DOHH2 (cell line): ENCODE data around the gene ARID5B.

Experiments
- H3F3A ChIP-seq: fragments of 200-600 bp; sonication (generic), shearing (Covaris generic); 2 replicates; pipeline ENCODE4 v1.6.0; 2016; ENCODE audit warnings: antibody characterized with exemption, mild to moderate bottlenecking; ENCODE audit not compliant: control insufficient read depth, insufficient read depth
- H3K27ac ChIP-seq: fragments of 200-600 bp; sonication (generic); 2 replicates; pipeline ENCODE4 v1.5.1; 2014; ENCODE audit warnings: low read depth, mild to moderate bottlenecking, low read length, moderate library complexity
- H3K27me3 ChIP-seq: fragments of 200-600 bp; sonication (generic); 2 replicates; pipeline ENCODE4 v1.6.1; 2014; ENCODE audit warnings: mild to moderate bottlenecking, low read length, mixed read lengths; ENCODE audit not compliant: control insufficient read depth
- H3K36me3 ChIP-seq: fragments of 200-600 bp; sonication (generic); 2 replicates; pipeline ENCODE4 v1.6.1; 2014; ENCODE audit warnings: mild to moderate bottlenecking, low read length, moderate library complexity, mixed read lengths; ENCODE audit not compliant: control insufficient read depth
- H3K4me1 ChIP-seq: fragments of 200-600 bp; sonication (generic); 2 replicates; pipeline ENCODE4 v1.6.1; 2014; ENCODE audit warnings: mild to moderate bottlenecking, low read length, mixed read lengths; ENCODE audit not compliant: control insufficient read depth
- H3K4me2 ChIP-seq: fragments of 200-600 bp; sonication (generic); 2 replicates; pipeline ENCODE4 v1.6.0; 2014; ENCODE audit warnings: mild to moderate bottlenecking, low read length, moderate library complexity
- H3K4me3 ChIP-seq: fragments of 200-600 bp; sonication (generic); 2 replicates; pipeline ENCODE4 v1.5.1; 2014; ENCODE audit warnings: mild to moderate bottlenecking, low read length, mixed read lengths
- H3K79me2 ChIP-seq: fragments of 200-600 bp; sonication (generic); 2 replicates; pipeline ENCODE4 v1.6.1; 2014; ENCODE audit warnings: mild to moderate bottlenecking, low read length, mixed read lengths; ENCODE audit not compliant: control insufficient read depth
- H3K9me2 ChIP-seq: fragments of 200-600 bp; sonication (generic); replicated peaks from 2 replicates; pipeline ENCODE4 v1.6.1; 2014; ENCODE audit warnings: mild to moderate bottlenecking, low read length, mixed read lengths; ENCODE audit not compliant: control insufficient read depth
- H3K9me3 ChIP-seq: fragments of 200-600 bp; sonication (generic); 2 replicates; pipeline ENCODE4 v1.6.1; 2014; ENCODE audit warnings: antibody characterized with exemption, low read length, mixed read lengths; ENCODE audit not compliant: control insufficient read depth, insufficient read depth
- H4K20me1 ChIP-seq: fragments of 200-600 bp; sonication (generic); 2 replicates; pipeline ENCODE4 v1.6.0; 2014; ENCODE audit warnings: low read depth, mild to moderate bottlenecking, antibody characterized with exemption, low read length, moderate library complexity; ENCODE audit not compliant: control insufficient read depth, insufficient read depth
- CTCF ChIP-seq: fragments of 200-600 bp; sonication (generic); IDR thresholded peaks from one replicate; pipeline ENCODE4 v1.5.1; 2014; ENCODE audit warnings: antibody characterized with exemption, mild to moderate bottlenecking, low read depth, low read length; ENCODE audit not compliant: poor library complexity, severe bottlenecking
- EZH2phosphoT487 ChIP-seq: fragments of 200-600 bp; sonication (generic); IDR thresholded peaks from 2 replicates; pipeline ENCODE4 v1.6.1; 2017; ENCODE audit warnings: borderline replicate concordance, mild to moderate bottlenecking, antibody characterized with exemption, low read length, moderate library complexity, mixed read lengths

ARID5B gene

GRCh38 chr10:62017491-62017870 lies 116.0 kb downstream of the ARID5B start:
- Histone ChIP-seq H3K9me2 (no peaks in the 10 kb centered on the region), H4K20me1 (no peaks in the 10 kb centered on the region), H3K4me3 (peak overlapping the region; percentile 63), H3K36me3 (peaks cover 21% of the 10 kb centered on the region), H3K79me2 (peaks cover 62% of the 10 kb centered on the region), H3K4me1 (peaks cover 80% of the 10 kb centered on the region), H3K9me3 (no peaks in the 10 kb centered on the region), H3K27me3 (no peaks in the 10 kb centered on the region), H3K4me2 (peak overlapping the region; percentile 88), H3K27ac (peak overlapping the region; percentile 77), H3F3A (0 out of 2 replicates have a peak, but pooled peaks cover 2% of the 10 kb centered on the region)
- TF ChIP-seq EZH2phosphoT487 (no peak), CTCF (no peak)

- H3K9me2 ChIP-seq = no peaks in the 10 kb centered on the region
- H3K4me2 ChIP-seq = 0 out of 2 replicates have a peak overlapping the region, but pooled peaks have one; percentile 61
- 0 out of 2 replicates have a peak, but pooled peaks cover 6% of the 10 kb centered on the region for H3K9me3 ChIP-seq
- peaks cover 88% of the 10 kb centered on the region for H3K4me1 ChIP-seq
- no peaks in the 10 kb centered on the region for H3K27me3 ChIP-seq
- H3K4me3 ChIP-seq = no peak overlapping the region
- H3K27ac ChIP-seq = peak overlapping the region; percentile 7; the same call in 1 of the 2 replicates
- H3K79me2 ChIP-seq = peaks cover 66% of the 10 kb centered on the region
- no peak for TF ChIP-seq EZH2phosphoT487
- TF ChIP-seq CTCF = no peak
- H3K36me3 ChIP-seq = peaks cover 26% of the 10 kb centered on the region
- H4K20me1 ChIP-seq = no peaks in the 10 kb centered on the region
- H3F3A ChIP-seq = 0 out of 2 replicates have a peak, but pooled peaks cover 2% of the 10 kb centered on the region
Measured at GRCh38 chr10:62018131-62018911, 116.8 kb downstream of the ARID5B start.

- Histone ChIP-seq H3K79me2 (peaks cover 69% of the 10 kb centered on the region), H3K27ac (peak overlapping the region; percentile 7; the same call in 1 of the 2 replicates), H3K4me1 (peaks cover 89% of the 10 kb centered on the region)
Measured at GRCh38 chr10:62019013-62019684, 117.7 kb downstream of the ARID5B start.

More at GRCh38 chr10:62019013-62019684, 117.7 kb downstream of the ARID5B start:
- peaks cover 27% of the 10 kb centered on the region for H3K36me3 ChIP-seq
- no peaks in the 10 kb centered on the region for H3K27me3 ChIP-seq
- TF ChIP-seq CTCF = no peak
- TF ChIP-seq EZH2phosphoT487 = no peak
- H3K9me2 ChIP-seq = no peaks in the 10 kb centered on the region
- H3K9me3 ChIP-seq = 0 out of 2 replicates have a peak, but pooled peaks cover 6% of the 10 kb centered on the region
- H3K4me2 ChIP-seq = peak overlapping the region; percentile 61
- H3F3A ChIP-seq = 0 out of 2 replicates have a peak, but pooled peaks cover 2% of the 10 kb centered on the region
- H3K4me3 ChIP-seq = peak overlapping the region; percentile 38
- no peaks in the 10 kb centered on the region for H4K20me1 ChIP-seq
